Stomach (tissue), 9 donors: Measurements from ENCODE around the gene TNPO3. TPM values are rescaled to one million over a fixed set of nuclear protein-coding genes. Genes with fewer than 3 reads are reported as not detected.

ENCODE experiments used
- DNase-seq, 2 donors: peaks; one replicate each; pipeline versions ENCODE4 v3.0.0 to v3.0.0-alpha.2; 2013 to 2019
- H3K27ac ChIP-seq, 5 donors: fragments of 200-600 bp in 4 of 5; sonication (generic) in 4 of 5; one replicate each; pipeline ENCODE4 v1.5.1; 2013 to 2019; ENCODE audit warnings: mild to moderate bottlenecking in 1 of 5, moderate library complexity in 1 of 5
- H3K27me3 ChIP-seq, 3 donors: fragments of 200-600 bp; sonication (generic); one replicate each; pipeline ENCODE4 v1.5.1; 2017 to 2019; ENCODE audit warnings: mixed run types in 1 of 3
- H3K36me3 ChIP-seq, 4 donors: fragments of 200-600 bp; sonication (generic); 1 replicate in 3 of 4; 2 replicates in 1 of 4; pipeline ENCODE4 v1.5.1; 2016 to 2019
- H3K4me1 ChIP-seq, 4 donors: fragments of 200-600 bp; sonication (generic); one replicate each; pipeline ENCODE4 v1.5.1; 2016 to 2019
- H3K4me3 ChIP-seq, 4 donors: fragments of 200-600 bp; sonication (generic) in 3 of 4; one replicate each; pipeline ENCODE4 v1.5.1; 2016 to 2019; ENCODE audit warnings: mild to moderate bottlenecking in 1 of 4
- H3K9me3 ChIP-seq, 4 donors: fragments of 200-600 bp; sonication (generic); one replicate each; pipeline ENCODE4 v1.5.1; 2016 to 2019
- EP300 ChIP-seq: sonication (generic); formaldehyde crosslinking; IDR thresholded peaks from one replicate; pipeline ENCODE4 v1.6.1; 2017; ENCODE audit warnings: antibody characterized with exemption
- POLR2A ChIP-seq, 4 donors: fragments of 450-650 bp; IDR thresholded peaks; one replicate each; pipeline ENCODE4 v1.6.1; 2016; ENCODE audit warnings: antibody characterized with exemption in 4 of 4, control low read depth in 2 of 4, mild to moderate bottlenecking in 1 of 4, moderate library complexity in 1 of 4
- POLR2AphosphoS5 ChIP-seq, 3 donors: sonication (generic); formaldehyde crosslinking; IDR thresholded peaks; one replicate each; pipeline ENCODE4 v1.6.1; 2016; ENCODE audit warnings: antibody characterized with exemption in 3 of 3
- WGBS, 5 donors: extraction: QIAGEN DNeasy Blood & Tissue Kit in 3 of 5; methylation state at CpG; one replicate each; pipeline versions ENCODE4 v1.1.5 to v1.1.7; 2013 to 2018; 5-methylcytosine and 5-hydroxymethylcytosine counted together
- intact Hi-C: fragments of 100-400 bp; cut with DNase I; formaldehyde crosslinking; loops from one replicate; pipeline ENCODE4 v1.15.1; 2023; ENCODE audit warnings: low total_unique reads
- polyA plus RNA-seq, 3 donors: library from polyadenylated mRNA; stranded (reverse); fragments of 200-250 nt; gene quantifications; one replicate each; pipeline ENCODE4 v1.2.3, GENCODE V29; 2013
- total RNA-seq, 5 donors: library from RNA; depleted of rRNA; stranded (reverse); fragments of >200 nt; gene quantifications; one replicate each; pipeline versions ENCODE4 v1.1.0 to v1.2.3, GENCODE V29; 2014 to 2016
- TF ChIP-seq, protein P1 (sequence below), 7 experiments: fragments of 450-650 bp in 4 of 7; fragments of 200-600 bp in 3 of 7; sonication (generic) in 3 of 7; IDR thresholded peaks; one replicate each; pipeline ENCODE4 v1.5.1; 2016 to 2019; ENCODE audit warnings: antibody characterized with exemption in 7 of 7, control low read depth in 2 of 7, mild to moderate bottlenecking in 1 of 7
- donor health status: healthy with polysubstance abuse.
- donor health status: Bipolar disorder and iron deficiency.
- donor health status: healthy.

Gene TNPO3
- total and polyA plus RNA-seq, 8 donors = 10.7 to 63.8 (median 19.6) TPM

- no peak overlapping the region for H3K27ac ChIP-seq
- peaks cover 4 to 61% (median 56%) of the 10 kb centered on the region in 4 donors for H3K36me3 ChIP-seq
- intact Hi-C loops = no loop called here
- DNase-seq = no peak
- no peaks in the 10 kb centered on the region for H3K27me3 ChIP-seq
- H3K4me1 ChIP-seq = peaks cover 8 to 24% (median 14%) of the 10 kb centered on the region in 4 donors
- 94 to 98% (median 97%) methylated on average over 4 of the region's 4 CpGs for WGBS, 5 donors
- H3K4me3 ChIP-seq = no peak overlapping the region
- no peaks in the 10 kb centered on the region for H3K9me3 ChIP-seq
- TF ChIP-seq EP300 (no peak), POLR2AphosphoS5 (IDR thresholded peaks at IDR 0.05) (no peak), POLR2A (IDR thresholded peaks at IDR 0.05) (no peak)
- TF ChIP-seq, protein P1, sequence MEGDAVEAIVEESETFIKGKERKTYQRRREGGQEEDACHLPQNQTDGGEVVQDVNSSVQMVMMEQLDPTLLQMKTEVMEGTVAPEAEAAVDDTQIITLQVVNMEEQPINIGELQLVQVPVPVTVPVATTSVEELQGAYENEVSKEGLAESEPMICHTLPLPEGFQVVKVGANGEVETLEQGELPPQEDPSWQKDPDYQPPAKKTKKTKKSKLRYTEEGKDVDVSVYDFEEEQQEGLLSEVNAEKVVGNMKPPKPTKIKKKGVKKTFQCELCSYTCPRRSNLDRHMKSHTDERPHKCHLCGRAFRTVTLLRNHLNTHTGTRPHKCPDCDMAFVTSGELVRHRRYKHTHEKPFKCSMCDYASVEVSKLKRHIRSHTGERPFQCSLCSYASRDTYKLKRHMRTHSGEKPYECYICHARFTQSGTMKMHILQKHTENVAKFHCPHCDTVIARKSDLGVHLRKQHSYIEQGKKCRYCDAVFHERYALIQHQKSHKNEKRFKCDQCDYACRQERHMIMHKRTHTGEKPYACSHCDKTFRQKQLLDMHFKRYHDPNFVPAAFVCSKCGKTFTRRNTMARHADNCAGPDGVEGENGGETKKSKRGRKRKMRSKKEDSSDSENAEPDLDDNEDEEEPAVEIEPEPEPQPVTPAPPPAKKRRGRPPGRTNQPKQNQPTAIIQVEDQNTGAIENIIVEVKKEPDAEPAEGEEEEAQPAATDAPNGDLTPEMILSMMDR (IDR thresholded peaks at IDR 0.05) = no peak
Measured at GRCh38 chr7:129037585-129037984, 17.3 kb downstream of the TNPO3 start.

DNA sequence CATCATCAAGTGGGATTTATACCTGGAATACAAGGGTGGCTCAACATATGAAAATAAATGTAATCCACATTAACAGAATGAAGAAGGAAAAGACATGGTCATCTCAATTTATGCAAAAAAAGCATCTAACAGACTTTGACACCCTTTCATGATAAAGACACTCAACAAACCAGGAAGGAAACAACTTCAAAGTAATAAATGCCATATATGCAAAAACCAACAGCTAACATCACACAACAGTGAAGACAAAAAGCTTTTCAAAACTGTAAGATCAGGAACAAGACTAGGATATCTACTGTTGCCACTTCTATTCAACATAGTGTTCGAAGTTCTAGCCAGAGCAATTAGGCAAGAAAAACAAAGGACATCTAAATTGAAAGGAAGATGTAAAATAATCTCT, 22.9 kb downstream of the TNPO3 start:
- Histone ChIP-seq H3K36me3 (peaks cover 4 to 51% (median 44%) of the 10 kb centered on the region in 4 donors), H3K27me3 (no peaks in the 10 kb centered on the region), H3K27ac (no peak overlapping the region), H3K4me1 (peaks cover 0 to 6% (median 2%) of the 10 kb centered on the region in 4 donors), H3K4me3 (no peak overlapping the region), H3K9me3 (no peaks in the 10 kb centered on the region)
- 96 to 97% (median 96%) methylated on average over 1 of the region's 1 CpG for WGBS, 5 donors
- intact Hi-C loops = no loop called here
- TF ChIP-seq POLR2A (IDR thresholded peaks at IDR 0.05) (no peak), POLR2AphosphoS5 (IDR thresholded peaks at IDR 0.05) (no peak), EP300 (no peak)
- TF ChIP-seq, protein P1 (IDR thresholded peaks at IDR 0.05) = no peak
- no peak for DNase-seq

GRCh38 chr7:129030440-129030839, 24.5 kb downstream of the TNPO3 start:
- 90 to 97% (median 93%) methylated on average over 3 of the region's 3 CpGs for WGBS, 5 donors
- no peak for DNase-seq

DNA sequence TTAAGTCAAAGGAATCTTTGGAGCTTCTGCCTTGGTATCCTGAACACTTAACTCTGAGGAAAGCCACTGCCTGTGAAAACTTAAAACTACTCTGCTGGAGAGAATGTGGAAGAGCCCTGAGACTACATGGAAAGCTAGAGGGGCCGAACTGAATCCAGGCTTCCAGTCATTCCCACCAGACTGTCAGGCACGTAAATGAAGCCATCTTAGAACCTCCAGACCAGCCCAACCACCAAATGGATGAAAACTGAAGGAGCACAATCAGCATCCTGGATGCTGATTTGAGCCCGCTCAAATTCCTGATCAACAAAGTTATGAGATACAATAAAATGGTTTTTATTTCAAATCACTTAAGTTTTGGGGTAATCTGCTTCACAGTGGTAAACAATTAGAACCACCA, 30.8 kb downstream of the TNPO3 start:
- WGBS, 5 donors = 88 to 96% (median 93%) methylated on average over 3 of the region's 3 CpGs
- H3K4me3 ChIP-seq = no peak overlapping the region
- H3K27ac ChIP-seq = no peak overlapping the region
- intact Hi-C loops = no loop called here
- peaks cover 0 to 29% (median 11%) of the 10 kb centered on the region in 4 donors for H3K4me1 ChIP-seq
- H3K27me3 ChIP-seq = no peaks in the 10 kb centered on the region
- no peak for DNase-seq
- H3K9me3 ChIP-seq = no peaks in the 10 kb centered on the region
- peaks cover 0 to 12% (median 8%) of the 10 kb centered on the region in 4 donors for H3K36me3 ChIP-seq
- TF ChIP-seq POLR2A (IDR thresholded peaks at IDR 0.05) (no peak), POLR2AphosphoS5 (IDR thresholded peaks at IDR 0.05) (no peak), EP300 (no peak)
- TF ChIP-seq, protein P1 (IDR thresholded peaks at IDR 0.05) = no peak

More at GRCh38 chr7:129030440-129030839, 24.5 kb downstream of the TNPO3 start:
- Histone ChIP-seq H3K27me3 (no peaks in the 10 kb centered on the region), H3K4me1 (peaks cover 0 to 6% (median 2%) of the 10 kb centered on the region in 4 donors), H3K27ac (no peak overlapping the region), H3K4me3 (no peak overlapping the region), H3K36me3 (peaks cover 4 to 42% (median 38%) of the 10 kb centered on the region in 4 donors), H3K9me3 (no peaks in the 10 kb centered on the region)
- intact Hi-C loops = no loop called here
- TF ChIP-seq POLR2AphosphoS5 (IDR thresholded peaks at IDR 0.05) (no peak), POLR2A (IDR thresholded peaks at IDR 0.05) (no peak), EP300 (no peak)
- TF ChIP-seq, protein P1 (IDR thresholded peaks at IDR 0.05) = no peak
